ENCODE data around the gene ITFG1.

The ITFG1 gene

DNA sequence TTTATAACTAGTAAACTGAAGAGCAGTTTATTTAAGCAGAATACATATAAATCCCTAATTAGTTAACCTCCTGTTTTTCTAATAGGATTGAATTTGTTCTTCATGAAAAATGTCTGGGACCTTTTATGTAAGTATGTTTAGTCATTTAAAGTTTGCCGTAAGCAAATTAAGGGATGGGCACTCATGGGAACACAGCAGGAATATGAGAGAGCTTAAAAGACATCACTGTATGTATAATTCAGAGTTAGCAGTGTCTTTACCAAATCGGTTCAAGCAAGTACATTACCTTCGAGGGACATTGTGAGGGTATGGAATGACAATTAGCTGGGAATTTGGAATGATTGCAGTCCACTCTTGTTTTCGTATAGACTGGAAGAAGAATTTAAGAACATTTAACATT is 299.4 kb downstream of the ITFG1 start:
- TF ChIP-seq, protein P1, sequence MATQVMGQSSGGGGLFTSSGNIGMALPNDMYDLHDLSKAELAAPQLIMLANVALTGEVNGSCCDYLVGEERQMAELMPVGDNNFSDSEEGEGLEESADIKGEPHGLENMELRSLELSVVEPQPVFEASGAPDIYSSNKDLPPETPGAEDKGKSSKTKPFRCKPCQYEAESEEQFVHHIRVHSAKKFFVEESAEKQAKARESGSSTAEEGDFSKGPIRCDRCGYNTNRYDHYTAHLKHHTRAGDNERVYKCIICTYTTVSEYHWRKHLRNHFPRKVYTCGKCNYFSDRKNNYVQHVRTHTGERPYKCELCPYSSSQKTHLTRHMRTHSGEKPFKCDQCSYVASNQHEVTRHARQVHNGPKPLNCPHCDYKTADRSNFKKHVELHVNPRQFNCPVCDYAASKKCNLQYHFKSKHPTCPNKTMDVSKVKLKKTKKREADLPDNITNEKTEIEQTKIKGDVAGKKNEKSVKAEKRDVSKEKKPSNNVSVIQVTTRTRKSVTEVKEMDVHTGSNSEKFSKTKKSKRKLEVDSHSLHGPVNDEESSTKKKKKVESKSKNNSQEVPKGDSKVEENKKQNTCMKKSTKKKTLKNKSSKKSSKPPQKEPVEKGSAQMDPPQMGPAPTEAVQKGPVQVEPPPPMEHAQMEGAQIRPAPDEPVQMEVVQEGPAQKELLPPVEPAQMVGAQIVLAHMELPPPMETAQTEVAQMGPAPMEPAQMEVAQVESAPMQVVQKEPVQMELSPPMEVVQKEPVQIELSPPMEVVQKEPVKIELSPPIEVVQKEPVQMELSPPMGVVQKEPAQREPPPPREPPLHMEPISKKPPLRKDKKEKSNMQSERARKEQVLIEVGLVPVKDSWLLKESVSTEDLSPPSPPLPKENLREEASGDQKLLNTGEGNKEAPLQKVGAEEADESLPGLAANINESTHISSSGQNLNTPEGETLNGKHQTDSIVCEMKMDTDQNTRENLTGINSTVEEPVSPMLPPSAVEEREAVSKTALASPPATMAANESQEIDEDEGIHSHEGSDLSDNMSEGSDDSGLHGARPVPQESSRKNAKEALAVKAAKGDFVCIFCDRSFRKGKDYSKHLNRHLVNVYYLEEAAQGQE (IDR thresholded peaks at IDR 0.05; ENCODE audit: insufficient read depth in 1 of 2, low read depth in 2 of 2, low read length in 2 of 2) = no peak

DNA sequence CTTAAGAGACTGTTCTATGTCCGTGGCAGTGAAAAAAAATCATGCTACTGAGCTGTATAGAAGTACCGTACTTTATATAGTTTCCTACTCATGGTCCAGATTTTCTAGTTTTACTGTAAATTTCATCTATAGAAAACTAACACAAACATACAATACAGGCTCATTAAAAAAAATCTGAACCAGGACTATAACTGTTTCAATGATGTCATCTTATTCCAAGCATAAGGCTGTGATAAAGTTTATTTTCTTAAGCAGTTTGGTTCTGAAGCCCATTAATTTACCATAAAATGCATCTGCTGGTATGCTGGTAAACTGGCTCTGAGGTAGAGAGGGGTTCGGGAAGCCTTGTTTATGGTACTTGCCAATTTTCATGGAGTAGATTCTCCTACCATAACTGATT is 300.4 kb downstream of the ITFG1 start:
- TF ChIP-seq FOXP2 (optimal IDR thresholded peaks at IDR 0.05; ENCODE audit: borderline replicate concordance, extremely low read depth, extremely low read length, insufficient read depth) (no peak), POLR2AphosphoS5 (IDR thresholded peaks at IDR 0.05; ENCODE audit: low read depth, low read length) (no peak), TAF1 (IDR thresholded peaks at IDR 0.05; ENCODE audit: borderline replicate concordance, insufficient read depth, low read length) (no peak), SIN3A (IDR thresholded peaks at IDR 0.05; ENCODE audit: borderline replicate concordance, insufficient read depth, low read length) (no peak)
- TF ChIP-seq, protein P1 (IDR thresholded peaks at IDR 0.05; ENCODE audit: insufficient read depth in 1 of 2, low read depth in 2 of 2, low read length in 2 of 2) = no peak

DNA sequence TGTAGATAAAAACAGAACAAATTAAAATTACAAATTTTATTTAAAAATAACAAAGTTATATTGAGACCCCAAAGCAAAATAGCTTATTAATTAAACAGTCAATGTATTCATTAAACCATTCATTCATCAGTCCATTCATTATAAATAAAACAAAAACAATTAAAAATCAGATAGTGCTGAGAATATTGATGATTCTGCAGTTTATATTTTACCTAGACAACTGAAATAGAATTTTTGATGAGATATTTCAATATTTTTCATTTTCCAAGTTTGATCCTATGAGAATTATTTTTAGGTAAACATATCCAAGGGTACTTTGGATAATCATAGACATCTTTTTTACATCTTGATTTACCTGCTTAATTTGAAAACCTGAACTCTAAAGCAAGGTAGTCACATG is 301.9 kb downstream of the ITFG1 start:
- TF ChIP-seq POLR2AphosphoS5 (IDR thresholded peaks at IDR 0.05; ENCODE audit: low read depth, low read length) (no peak), TAF1 (IDR thresholded peaks at IDR 0.05; ENCODE audit: borderline replicate concordance, insufficient read depth, low read length) (no peak), SIN3A (IDR thresholded peaks at IDR 0.05; ENCODE audit: borderline replicate concordance, insufficient read depth, low read length) (no peak), FOXP2 (optimal IDR thresholded peaks at IDR 0.05; ENCODE audit: borderline replicate concordance, extremely low read depth, extremely low read length, insufficient read depth) (no peak)
- TF ChIP-seq, protein P1 (IDR thresholded peaks at IDR 0.05; ENCODE audit: insufficient read depth in 1 of 2, low read depth in 2 of 2, low read length in 2 of 2) = no peak

DNA sequence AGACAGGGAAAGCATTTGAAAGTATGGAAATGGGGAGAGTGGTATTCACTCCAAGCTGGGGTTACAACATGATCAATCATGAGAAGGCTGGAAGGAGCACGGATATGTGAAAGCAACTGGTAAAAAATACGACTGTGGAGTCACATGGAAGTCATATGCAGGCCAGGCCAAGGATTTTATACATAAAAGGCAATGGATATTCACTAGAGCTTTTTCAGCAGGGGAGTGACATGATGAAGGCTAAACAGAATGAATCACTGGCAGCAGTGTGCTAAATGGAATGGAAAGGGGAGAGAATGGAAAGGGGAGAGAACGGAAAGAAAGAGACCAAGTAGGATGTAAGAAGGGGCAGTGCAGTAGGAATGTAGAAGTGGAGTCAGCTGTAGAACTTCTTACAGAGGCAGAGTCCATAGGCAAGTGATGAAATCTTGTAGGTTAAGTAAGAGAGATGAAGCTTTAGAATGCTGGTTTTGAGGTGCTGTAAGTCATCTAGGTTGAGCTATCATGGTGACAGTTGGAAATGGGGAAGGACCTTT is 304.1 kb downstream of the ITFG1 start:
- TF ChIP-seq TAF1 (IDR thresholded peaks at IDR 0.05; ENCODE audit: borderline replicate concordance, insufficient read depth, low read length) = no peak
- TF ChIP-seq, protein P1 (IDR thresholded peaks at IDR 0.05; ENCODE audit: insufficient read depth in 1 of 2, low read depth in 2 of 2, low read length in 2 of 2) = no peak
- TF ChIP-seq POLR2AphosphoS5 (IDR thresholded peaks at IDR 0.05; ENCODE audit: low read depth, low read length) = no peak
- TF ChIP-seq FOXP2 (optimal IDR thresholded peaks at IDR 0.05; ENCODE audit: borderline replicate concordance, extremely low read depth, extremely low read length, insufficient read depth) = no peak
- no peak for TF ChIP-seq SIN3A (IDR thresholded peaks at IDR 0.05; ENCODE audit: borderline replicate concordance, insufficient read depth, low read length)

DNA sequence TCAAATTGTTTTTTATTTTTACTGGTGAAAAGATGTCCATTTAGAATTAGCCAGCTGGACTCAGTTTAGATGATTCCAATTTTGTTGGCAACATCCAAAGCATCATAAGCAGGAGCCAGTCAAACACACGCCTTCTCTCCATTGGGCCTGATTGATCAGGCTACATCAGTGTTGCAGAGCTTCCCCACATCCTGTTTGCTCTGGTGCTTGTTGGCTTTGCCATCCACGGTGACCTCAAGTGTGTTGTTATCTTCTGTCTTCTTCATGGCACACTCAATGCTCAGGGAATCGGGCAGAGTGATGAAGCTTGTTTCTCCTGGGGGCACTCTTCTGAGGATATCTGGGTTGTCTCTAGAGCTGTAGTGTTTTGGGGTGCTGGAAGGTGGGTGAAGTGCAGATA is 310.8 kb downstream of the ITFG1 start:
- TF ChIP-seq TAF1 (IDR thresholded peaks at IDR 0.05; ENCODE audit: borderline replicate concordance, insufficient read depth, low read length) = no peak
- TF ChIP-seq POLR2AphosphoS5 (IDR thresholded peaks at IDR 0.05; ENCODE audit: low read depth, low read length) = no peak
- no peak for TF ChIP-seq SIN3A (IDR thresholded peaks at IDR 0.05; ENCODE audit: borderline replicate concordance, insufficient read depth, low read length)
- TF ChIP-seq FOXP2 (optimal IDR thresholded peaks at IDR 0.05; ENCODE audit: borderline replicate concordance, extremely low read depth, extremely low read length, insufficient read depth) = no peak
- TF ChIP-seq, protein P1 (IDR thresholded peaks at IDR 0.05; ENCODE audit: insufficient read depth in 1 of 2, low read depth in 2 of 2, low read length in 2 of 2) = no peak
